NCI-H1436 treated with DMSO at 0.1 percent for 48 hours (cell line): ENCODE results near the gene TROAP.
A peak's percentile ranks its signal among the peaks of the same experiment; 100 is the strongest.
"Not testable (repeated sequence)": the region's sequence is repeated elsewhere in the genome, so short reads cannot be mapped to it uniquely, and the experiment has no call there.

Source experiments
- DNase-seq: peaks from one replicate; lab custom pipeline; 2025; lab: John Stamatoyannopoulos, UW

Gene TROAP

DNA sequence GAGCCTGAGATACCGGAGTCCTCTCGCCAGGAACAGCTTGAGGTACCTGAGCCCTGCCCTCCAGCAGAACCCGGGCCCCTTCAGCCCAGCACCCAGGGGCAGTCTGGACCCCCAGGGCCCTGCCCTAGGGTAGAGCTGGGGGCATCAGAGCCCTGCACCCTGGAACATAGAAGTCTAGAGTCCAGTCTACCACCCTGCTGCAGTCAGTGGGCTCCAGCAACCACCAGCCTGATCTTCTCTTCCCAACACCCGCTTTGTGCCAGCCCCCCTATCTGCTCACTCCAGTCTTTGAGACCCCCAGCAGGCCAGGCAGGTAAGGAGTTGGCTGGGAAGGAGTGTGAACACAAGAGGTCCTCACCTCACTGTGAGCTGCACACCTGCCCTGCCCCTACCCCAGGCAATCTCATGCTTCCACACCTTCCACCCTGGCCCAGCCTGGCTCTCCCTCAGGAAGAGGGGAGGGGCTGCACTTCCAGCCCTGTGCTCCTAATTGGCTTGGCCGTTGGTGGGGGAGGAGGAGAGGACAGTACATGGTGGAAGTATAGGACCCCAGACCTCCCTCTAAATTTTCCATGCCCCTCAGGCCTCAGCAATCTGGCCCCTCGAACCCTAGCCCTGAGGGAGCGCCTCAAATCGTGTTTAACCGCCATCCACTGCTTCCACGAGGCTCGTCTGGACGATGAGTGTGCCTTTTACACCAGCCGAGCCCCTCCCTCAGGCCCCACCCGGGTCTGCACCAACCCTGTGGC lies 7.8 kb downstream of the TROAP start:
- DNase-seq = no peak

DNA sequence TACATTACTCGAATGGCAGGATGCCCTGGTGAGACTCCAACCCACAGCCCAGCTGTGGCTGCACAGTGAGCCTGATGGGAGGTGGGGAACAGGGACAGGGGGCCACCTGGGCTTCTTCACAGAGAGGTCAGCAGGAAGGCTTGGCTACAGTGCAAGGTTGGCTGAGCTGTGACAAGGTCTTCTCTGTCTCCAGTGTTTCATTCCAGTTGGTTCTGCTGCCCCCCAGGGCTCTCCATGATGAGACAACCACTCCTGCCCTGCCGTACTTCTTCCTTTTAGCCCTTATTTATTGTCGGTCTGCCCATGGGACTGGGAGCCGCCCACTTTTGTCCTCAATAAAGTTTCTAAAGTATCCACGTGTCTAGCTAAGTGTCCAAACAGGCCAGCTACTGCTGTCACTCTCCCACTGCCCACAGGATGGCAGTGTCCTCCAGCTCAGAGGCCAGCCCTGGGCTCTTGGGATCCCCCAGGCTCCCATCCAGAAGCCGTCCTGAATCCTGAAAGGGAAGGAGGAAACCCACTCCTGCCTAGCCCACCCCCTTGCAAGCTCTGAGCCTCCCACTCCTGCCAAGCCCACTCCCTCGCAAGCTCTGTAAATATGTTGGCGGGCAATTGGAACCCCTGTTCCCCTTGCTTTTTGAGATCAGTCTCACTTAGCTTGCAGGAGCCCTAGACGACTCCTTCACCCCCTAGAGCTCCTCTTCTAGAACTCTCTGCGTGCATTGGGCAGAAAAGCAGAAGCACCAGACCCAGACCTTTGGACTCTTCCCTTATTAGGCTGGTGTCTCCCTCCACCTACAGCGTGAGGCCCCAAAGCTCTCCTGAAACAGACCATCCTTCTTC lies 8.5 kb downstream of the TROAP start:
- no peak for DNase-seq

DNA sequence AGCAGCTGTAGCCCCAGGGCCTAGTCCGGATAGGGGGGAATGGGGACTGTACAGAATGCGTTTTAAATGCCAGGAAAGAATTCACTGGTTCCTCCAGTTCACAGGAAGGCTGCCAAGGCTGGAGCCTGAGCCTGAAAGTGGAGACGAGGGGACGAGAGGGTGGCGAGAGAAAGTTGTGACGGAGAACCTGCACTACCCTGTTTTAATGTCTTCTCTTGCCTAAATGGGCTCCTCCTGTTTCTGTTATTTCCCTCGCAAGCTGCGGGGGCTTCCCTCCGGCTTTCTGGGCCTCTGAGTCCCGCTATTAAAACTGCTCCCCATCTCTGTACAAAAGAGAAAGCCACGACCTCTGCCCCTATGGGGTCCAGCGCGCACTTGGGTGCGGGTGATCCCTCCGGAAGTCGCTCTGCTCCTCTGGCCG lies 9.4 kb downstream of the TROAP start:
- DNase-seq = no peak

DNA sequence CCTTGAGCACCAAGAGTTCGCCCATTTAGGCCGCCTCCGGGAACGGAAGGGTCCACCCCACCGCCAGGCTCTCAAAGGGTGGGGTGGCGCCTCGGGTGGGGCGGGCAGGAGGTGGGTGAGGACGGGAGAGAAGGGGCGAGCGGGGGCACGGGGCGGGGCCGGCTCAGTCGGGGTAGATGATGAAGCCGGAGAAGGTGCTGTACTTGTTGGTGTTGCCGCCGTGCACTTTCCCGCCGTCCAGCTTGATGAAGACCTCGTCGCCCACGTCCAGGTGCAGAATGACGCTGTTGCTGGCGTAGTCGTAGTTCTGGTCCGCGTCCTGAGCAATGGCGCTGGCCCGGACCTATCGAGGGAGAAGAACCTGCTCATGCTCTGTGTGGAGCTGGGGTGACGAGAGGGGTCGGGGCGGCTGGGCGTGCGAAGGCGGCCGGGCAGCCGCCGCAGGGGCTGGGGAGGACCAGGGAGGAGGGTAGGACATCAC lies 9.9 kb downstream of the TROAP start:
- no peak for DNase-seq

DNA sequence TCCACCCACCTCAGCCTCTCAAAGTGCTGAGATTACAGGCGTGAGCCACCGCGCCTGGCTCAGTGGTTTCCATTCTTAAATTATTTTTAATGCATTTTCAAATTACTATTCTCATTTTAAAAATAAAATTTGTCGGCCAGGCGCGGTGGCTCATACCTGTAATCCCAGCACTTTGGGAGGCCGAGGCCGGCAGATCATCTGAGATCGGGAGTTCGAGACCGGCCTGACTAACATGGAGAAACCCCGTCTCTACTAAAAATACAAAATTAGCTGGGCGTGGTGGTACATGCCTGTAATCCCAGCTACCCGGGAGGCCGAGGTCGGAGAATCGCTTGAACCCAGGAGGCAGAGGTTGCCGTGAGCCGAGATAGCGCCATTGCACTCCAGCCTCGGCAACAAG lies 10.7 kb downstream of the TROAP start:
- not testable (repeated sequence) for DNase-seq

DNA sequence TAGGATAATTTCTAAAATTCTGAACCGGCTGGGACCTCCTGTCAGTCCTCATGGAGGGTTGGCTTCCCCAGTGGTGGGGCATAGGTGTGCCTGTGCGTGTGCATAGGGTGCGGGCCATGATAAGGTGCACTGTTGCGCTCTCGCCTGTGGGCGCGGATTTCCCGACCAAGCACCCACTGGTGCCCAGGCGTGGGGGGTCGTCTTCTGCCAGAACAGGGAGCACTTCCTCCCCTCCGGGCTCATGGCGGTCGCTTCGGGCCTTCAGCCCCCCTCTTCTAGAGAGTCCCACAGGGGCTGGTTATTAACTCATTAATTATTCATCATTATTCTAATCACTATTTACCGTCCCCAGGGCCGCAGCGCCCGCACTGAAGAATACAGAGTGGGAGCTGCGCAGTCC lies 11.2 kb downstream of the TROAP start:
- DNase-seq = no peak

DNA sequence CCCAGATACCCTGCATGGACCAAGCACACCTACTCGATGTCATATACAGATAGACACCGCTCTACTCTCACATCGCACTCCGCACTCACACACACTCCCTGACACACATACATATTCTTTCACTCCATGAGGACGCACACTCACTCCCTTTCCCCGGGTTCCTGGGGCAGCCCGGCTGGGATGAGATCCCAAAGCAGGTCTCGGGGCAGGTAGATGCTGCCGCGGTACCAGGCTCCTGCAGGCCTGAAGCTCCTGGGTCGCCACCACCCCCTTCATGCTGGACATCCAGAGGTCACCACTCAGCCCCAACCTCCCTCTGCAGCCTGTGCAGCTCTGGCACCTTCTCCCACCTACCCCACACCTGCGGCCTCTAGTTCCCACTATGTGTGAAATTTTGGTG lies 11.6 kb downstream of the TROAP start:
- no peak for DNase-seq

DNA sequence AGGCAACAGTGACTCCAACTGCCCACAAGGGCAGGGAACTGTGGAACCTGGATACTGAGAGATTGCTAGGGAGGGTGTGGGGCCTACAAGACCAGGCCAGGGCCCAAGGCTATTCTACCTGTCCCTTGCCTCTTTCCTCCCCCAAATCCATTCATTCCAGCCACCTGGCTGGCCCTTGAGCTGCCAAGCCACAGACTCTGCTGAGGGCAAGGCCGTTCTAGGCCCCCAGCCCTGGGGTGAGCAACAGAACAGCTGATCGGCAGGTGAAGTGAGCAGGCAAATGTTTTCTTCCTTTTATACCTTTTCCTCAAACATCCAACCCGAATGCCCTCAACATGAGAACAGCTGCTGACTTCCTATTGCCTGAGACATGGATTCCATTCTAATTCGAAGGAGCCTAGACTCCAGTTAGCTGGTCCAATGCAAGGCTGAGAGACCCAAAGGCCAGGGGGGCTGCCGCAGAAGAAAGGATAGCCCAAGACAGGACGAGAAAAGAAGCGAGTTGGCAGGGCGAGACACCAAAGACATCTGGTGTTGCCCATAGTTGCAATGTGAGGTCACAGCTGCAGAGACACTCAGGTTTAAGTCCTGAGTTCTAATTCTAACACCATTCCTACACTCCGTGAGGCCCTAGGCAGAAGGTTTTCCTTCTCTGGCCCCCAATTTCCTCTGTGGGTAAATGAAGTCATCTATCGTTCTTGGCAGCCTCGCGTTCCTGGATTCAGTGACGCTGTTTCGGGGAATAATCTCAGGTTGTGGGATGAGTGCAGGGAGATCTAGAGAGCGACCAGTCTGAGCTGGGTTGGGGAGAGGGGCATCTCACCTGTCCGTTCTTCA lies 12.3 kb downstream of the TROAP start:
- no peak for DNase-seq

DNA sequence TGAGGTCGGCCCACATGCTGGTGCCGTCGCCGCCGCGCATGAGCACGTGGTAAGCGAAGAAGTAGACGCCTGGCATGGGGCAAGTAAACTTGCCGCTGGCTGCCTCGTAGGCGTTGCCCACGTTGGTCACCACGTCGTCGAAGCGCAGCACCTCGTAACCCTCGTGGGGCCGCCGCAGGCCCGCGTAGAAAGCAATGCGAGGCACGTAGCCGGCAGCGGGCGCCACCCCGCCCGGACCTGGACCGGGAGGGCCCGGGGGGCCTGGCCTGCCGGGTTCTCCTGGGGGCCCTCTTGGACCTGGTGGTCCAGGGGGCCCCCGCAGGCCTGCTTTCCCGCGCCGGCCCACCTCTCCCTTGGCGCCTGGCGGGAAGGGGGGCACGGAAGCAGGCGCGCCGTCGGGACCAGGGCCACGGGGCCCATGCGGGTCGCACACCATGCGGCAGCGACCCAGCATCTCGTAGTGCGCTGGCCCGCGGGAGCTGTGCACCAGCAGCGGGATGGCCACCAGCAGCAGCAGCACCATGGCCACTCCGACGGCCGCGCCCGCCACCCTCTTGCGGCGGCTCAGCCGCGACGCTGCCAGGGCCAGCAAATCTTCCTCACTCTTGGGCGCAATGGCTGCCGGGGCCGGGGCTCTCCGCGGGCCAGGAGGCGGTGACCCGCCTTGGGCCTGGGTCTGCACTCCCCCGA lies 13.0 kb downstream of the TROAP start:
- no peak for DNase-seq

DNA sequence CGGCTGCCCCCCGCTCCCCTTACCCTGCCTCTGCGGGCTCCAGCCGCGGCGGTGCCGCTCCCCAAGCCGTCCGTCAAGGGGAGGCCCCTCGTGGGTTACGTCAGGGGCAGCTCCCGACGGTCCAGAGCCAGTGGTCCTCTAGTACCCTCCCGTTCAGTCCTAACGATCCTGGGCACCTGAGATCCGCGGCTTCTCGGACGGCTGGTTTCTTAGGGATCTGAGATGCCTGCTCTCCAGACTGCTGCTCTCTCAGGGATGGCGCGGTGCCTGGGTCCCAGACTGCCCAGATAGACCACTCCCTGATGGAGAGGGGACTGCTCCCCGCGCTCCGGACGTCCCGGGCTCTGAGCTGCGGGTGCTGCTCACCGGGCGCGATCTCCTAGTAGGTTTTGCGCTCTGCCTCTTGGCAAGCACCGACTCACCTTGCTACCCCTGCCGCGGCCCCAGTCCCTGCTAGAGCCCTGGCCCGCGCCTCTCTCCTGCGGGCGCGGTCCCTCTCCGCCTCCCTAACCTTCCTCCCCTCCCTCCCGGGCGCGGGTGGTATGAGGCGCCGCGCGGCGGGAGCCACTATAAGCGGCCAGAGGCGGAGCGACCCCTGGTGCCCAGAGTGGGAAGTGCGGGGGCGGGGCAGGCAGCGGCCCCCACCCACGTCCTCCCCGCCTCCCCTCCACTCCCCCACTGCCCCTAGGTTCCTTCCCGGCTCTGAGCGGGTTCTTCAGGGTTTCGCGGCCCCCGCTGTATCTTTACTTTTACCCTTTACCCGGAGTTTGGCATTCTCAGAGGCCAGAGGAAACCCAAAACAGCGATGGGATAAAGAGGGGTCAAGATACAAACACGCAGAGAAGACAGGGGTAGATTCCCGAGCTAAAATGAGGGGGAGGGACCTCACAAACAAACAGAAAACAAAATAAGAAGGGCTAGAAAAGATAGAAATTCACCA lies 13.9 kb downstream of the TROAP start, which contains the start of gene C1QL4:
C1QL4 (minus strand) TSS at position 544 of the 940 bp plus-strand sequence. CDS start 711 bp downstream, outside the sequence.
- peak; percentile 10 for DNase-seq

DNA sequence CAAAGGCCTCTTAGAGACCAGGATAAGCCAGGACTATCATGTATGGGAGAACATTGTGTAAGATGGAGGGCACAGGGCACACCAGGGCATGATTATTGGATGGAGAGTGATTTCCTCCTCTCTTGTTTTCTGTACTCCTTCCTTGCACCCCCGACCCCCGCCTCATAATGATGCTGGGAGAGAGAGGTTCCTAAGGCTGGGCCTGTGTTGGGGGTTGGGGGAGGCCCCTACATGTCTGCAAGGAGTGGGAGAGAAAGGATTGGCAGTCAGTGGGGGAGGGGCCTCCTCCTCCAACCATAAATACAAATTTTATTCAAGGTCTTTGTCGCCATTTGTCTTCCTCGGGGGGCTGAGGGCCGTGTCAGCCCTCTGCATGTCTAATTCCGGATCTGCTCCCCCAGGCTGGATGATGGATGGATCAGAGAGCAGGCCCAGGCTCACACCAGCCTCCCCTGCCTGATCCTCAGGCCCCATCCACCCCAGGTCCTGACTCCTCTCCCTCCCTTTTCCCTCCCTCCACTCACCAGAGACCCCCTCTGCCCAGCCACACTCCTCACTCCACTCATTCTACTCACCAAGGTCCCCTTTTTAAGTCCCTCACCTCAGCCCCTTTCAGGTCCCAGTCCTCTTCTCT lies 15.9 kb downstream of the TROAP start:
- no peak for DNase-seq

DNA sequence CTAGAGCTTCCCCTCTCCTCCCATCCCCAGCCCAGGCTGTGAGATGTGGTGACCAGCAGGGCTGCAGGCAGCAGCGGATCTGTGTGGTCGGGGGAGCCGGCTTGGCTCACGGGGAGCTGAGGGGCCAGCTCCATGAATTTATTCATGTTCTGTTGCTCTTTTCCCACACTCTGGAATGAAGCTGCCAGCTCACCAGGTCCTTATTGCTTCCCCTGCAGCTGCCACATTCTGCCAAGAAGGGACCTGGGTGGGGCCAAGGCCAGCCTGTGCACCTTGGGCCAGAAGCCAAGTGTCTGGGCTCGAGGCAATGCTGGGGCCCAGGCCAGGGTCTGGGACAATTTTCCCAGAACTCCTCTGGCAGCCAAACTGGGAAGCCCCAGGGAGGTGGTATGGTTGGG lies 16.4 kb downstream of the TROAP start:
- DNase-seq = no peak

DNA sequence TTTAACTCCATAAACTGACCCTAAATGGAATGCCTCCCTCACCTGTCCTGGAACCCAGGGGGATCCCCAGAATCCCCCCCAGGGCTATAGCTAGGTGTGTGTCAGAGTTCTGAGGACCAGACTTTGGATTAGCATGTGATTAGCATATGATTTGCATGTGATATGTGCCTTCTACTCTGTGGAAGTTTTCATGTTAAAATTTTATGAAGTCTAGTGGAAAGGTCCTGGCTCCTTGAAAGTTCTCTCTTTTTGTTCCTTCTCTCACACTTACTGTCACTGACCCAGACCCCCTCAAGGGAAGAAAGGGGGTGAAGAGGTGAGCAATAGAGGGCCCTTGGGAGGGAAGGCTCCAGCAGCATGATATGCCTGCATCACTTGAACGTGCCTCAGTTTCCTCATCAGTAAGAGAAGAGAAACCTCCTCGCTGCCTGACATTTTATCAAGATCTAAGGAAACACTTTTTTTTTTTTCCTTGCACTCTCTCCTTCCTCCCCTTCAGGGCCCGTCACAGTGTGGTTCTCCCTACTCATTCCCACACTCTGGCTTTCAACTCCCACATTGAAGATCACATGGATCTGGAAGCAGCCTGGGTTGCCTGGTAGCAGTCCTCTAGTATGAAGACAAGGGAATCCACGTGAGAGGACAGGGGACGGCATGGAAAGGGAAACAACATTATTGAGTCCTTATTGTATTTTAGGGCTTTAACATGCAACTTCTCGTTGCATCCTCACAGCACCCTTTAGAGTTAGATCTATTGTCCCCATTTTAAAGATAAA lies 17.2 kb downstream of the TROAP start:
- DNase-seq = no peak

DNA sequence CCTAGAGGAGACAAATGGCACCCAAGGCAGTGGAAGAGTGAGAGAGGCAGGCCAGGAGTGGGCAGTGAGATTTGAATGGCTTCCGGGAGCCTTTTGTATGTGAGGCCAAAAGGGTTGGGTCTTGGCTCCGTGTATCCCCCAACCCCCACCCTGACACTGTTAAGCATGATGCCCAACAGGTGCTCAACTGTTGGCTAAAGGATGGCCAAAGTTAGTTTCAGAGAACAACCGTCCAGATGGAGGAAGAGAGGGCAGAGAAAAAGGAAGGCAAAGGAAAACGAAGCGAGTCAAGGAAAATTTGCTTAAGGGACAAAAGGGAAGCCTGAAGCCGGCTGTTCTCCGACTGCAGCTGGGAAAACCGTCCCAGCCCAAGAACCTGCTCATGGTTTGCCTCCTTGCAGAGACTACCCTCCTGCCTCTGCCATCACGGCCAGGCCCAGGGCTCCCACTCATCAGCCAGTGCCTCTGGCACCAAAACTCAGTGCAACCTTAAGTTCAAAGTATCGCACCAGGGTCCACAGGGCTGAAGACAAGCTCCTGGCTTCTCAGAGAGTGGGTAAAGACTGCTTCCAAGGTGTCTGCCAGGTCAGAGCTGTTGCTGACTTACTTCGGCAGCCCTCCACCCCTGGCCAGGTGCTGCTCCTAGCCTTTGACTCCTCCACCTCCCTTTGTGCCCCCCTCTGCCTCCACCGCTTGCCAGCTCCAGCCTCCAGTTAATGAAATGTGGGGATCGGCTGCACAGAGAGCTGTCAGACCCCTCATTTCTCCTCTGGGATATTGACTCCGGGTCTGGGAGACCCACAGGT lies 18.1 kb downstream of the TROAP start:
- DNase-seq = no peak

DNA sequence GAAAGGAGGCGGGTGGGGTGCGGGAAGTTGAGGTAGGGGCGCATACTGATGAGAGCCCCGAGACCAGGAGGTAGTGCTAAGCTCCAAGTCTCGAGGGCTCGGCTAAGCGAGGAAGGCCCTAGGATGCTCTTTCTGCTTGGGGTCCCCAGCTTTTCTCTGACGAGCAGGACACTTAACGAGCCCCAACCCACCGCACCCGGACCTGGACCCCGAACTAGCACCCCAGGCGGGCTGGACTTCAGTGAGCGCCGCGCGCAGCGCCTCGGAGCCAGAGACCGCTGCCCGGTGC lies 18.7 kb downstream of the TROAP start:
- DNase-seq = no peak

DNA sequence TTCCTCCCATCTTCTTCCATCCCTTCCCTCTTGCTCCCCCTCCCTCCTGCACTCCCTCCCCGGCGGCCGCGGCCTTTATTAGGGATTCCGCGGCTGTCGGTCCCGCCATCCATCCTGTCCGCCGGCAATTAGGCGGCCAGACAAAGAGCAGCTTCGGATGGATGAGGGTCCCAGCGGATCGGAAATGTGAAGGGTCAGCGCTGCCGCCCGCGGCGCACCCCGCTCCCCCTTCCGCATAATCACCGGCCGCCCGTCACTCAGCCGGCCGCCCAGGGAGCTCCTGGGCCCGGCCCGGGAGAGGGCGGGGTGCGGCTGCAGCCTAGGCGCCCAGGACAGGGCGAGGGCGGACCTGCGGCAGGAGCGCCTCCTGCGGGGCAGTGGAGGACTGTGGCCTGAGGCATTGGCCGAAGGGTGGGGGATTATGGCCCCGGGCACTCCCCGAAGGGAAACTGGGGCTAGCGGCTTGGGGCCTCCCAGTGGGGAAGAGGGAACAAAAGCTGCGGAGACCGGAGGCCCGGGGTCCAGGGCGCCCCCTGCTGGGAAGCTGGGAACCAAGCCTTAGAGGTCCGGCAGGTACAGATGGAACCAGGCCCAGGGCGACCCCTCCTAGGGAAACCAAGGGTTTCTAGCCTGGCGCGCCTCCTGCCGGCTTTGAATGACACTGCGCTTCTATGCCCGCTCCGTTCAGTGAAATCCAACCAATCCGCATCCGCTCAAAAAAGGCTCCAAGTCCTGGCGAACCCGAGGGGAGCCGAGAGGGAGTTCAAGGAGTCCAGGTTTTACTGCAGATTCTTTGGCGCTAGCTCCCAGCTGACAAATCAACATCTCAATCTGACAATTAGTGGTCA lies 19.2 kb downstream of the TROAP start:
- peak; percentile 82 for DNase-seq

DNA sequence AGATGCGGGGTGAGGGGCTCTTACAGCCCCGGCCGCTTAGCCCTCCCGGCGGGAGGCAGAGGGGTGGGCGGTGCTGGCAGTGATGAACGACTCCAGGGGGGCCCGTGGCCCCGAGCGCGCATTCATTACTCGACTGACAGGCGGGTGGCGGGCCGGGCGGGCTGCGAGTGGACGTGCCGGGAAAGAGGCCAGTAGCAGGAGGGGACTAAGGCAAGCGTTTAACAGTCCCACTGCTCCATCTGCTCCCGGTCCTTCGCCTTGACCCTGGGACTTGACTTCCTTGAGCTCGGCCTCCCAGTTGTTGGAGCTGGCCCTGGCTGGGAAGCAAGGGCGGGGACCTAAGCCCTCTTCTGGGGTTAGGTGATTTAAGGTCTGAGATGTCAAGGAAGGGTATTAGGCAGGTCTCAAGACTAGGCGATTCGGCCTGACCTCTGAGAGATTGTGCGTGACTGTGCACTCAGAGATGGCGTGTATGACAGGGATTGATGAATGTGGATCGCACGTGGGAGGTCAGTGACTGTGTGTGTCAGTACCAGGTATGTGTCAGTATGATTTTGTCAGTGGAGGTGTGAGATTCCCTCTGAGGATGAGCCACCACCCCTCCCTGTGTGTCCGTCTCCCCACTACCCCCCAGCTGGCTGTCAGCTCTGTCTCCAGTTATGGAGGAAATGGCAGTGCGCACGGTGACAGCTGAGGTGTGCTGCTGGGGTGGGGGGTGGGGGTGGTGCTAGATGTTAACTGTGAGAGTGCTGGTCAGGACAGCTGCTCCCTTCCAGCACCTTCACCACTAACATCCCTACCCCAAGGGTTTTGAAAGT lies 20.1 kb downstream of the TROAP start:
- no peak for DNase-seq
